Activated CD8-positive, alpha-beta memory T cell treated with anti-CD3 and anti-CD28 coated beads, Interleukin-2, amount 10 ng/mL, durations not matched to agents 7 days and 5 days (primary cell): ENCODE measurements around the gene TYMP. TPM values are rescaled to one million over a fixed set of nuclear protein-coding genes. Genes with fewer than 3 reads are reported as not detected.
A peak's percentile ranks its signal among the peaks of the same experiment; 100 is the strongest.

Source experiments
- ATAC-seq: fragments of 150-1000 bp; cut with Tn5 transposase; one replicate; pipeline ENCODE4 v1.10.0; 2021; ENCODE audit warnings: moderate library complexity
- CTCF ChIA-PET: fragments of 350-600 bp; sonication (Branson Sonifier 250); formaldehyde crosslinking; loops from one replicate; lab custom pipeline; 2021; ENCODE audit warnings: antibody characterized with exemption; lab: Charles Lee
- DNase-seq: peaks from one replicate; pipeline ENCODE4 v3.0.0-alpha.2; 2020
- H3K27ac Mint-ChIP-seq: one replicate; pipeline ENCODE4 v1.8.0; 2021; ENCODE audit warnings: mild to moderate bottlenecking, mixed read lengths
- H3K27me3 Mint-ChIP-seq: one replicate; pipeline ENCODE4 v1.8.0; 2021; ENCODE audit warnings: mixed read lengths
- H3K36me3 Mint-ChIP-seq: one replicate; pipeline ENCODE4 v1.8.0; 2021; ENCODE audit warnings: mild to moderate bottlenecking, mixed read lengths
- H3K4me1 Mint-ChIP-seq: one replicate; pipeline ENCODE4 v1.8.0; 2021; ENCODE audit warnings: mixed read lengths
- H3K4me3 Mint-ChIP-seq: one replicate; pipeline ENCODE4 v1.8.0; 2021; ENCODE audit warnings: mild to moderate bottlenecking, moderate library complexity, mixed read lengths
- H3K9me3 Mint-ChIP-seq: one replicate; pipeline ENCODE4 v1.8.0; 2022; ENCODE audit warnings: low read depth, mixed read lengths
- total RNA-seq, 2 experiments: library from RNA; stranded (reverse); gene quantifications; one replicate each; pipeline ENCODE4 v1.2.3, GENCODE V29; 2021

TYMP gene
- total RNA-seq, 2 experiments from 2014 or later: 93.1 to 108 TPM

GRCh38 chr22:50516068-50516467 lies 13.7 kb downstream of the TYMP start:
- CTCF ChIA-PET: interaction anchor here (0.6 to 3.7 kb wide), 2 partner anchors 9 to 47 kb away, joined by 3 to 22 read pairs; partner anchors contain the start of gene SCO2
- Mint-ChIP-seq H3K9me3 (no peaks in the 10 kb centered on the region), H3K27ac (no peak overlapping the region), H3K4me3 (no peak overlapping the region), H3K36me3 (peaks cover 38% of the 10 kb centered on the region), H3K27me3 (no peaks in the 10 kb centered on the region), H3K4me1 (peaks cover 26% of the 10 kb centered on the region)
- DNase-seq (no peak), ATAC-seq (no peak)

- DNase-seq (no peak), ATAC-seq (no peak)
- peaks cover 42% of the 10 kb centered on the region for H3K4me1 Mint-ChIP-seq
- no peaks in the 10 kb centered on the region for H3K9me3 Mint-ChIP-seq
- H3K27me3 Mint-ChIP-seq: no peaks in the 10 kb centered on the region
- peaks cover 22% of the 10 kb centered on the region for H3K36me3 Mint-ChIP-seq
- H3K27ac Mint-ChIP-seq: no peak overlapping the region
- H3K4me3 Mint-ChIP-seq: no peak overlapping the region
- CTCF ChIA-PET: interaction anchor here (0.6 to 5.8 kb wide), 3 partner anchors 11 to 180 kb away, joined by 3 to 79 read pairs (median 22); partner anchors contain the start of gene SCO2
Observed at GRCh38 chr22:50513175-50513574, 16.6 kb downstream of the TYMP start.

- Mint-ChIP-seq H3K4me3 (peak overlapping the region; percentile 89), H3K4me1 (peaks cover 40% of the 10 kb centered on the region), H3K27me3 (no peaks in the 10 kb centered on the region), H3K36me3 (peaks cover 6% of the 10 kb centered on the region), H3K27ac (peak overlapping the region; percentile 93), H3K9me3 (no peaks in the 10 kb centered on the region)
- CTCF ChIA-PET: interaction anchor here (1.0 to 5.8 kb wide), 10 partner anchors 12 to 233 kb away, joined by 3 to 79 read pairs (median 6); partner anchors contain the start of genes ARSA, SCO2 and SYCE3
- ATAC-seq (no peak), DNase-seq (no peak)
Observed at GRCh38 chr22:50508897-50509296, 20.9 kb downstream of the TYMP start.

- DNase-seq (peak; percentile 98), ATAC-seq (peak; percentile 74)
- Mint-ChIP-seq H3K4me1 (peaks cover 37% of the 10 kb centered on the region), H3K9me3 (no peaks in the 10 kb centered on the region), H3K4me3 (peak within 1 kb of the TSS; percentile 98), H3K27me3 (no peaks in the 10 kb centered on the region), H3K27ac (peak within 1 kb of the TSS; percentile 93), H3K36me3 (peaks cover 4% of the 10 kb centered on the region)
- CTCF ChIA-PET: interaction anchor here (0.6 to 5.8 kb wide), 19 partner anchors 11 to 396 kb away, joined by 3 to 79 read pairs (median 4); partner anchors contain the start of genes ARSA, SCO2 and SYCE3
Observed at GRCh38 chr22:50507991-50508884, 21.6 kb downstream of the TYMP start, which contains the start of gene NCAPH2. TSS of gene NCAPH2 (plus strand) at chr22:50508224. CDS start at chr22:50508338, 114 bp downstream.

- no peaks in the 10 kb centered on the region for H3K9me3 Mint-ChIP-seq
Observed at GRCh38 chr22:50507421-50507990, 22.3 kb downstream of the TYMP start, which contains the start of gene LMF2. TSS of gene LMF2 (minus strand) at chr22:50507702. CDS start at chr22:50507675, 27 bp downstream.

GRCh38 chr22:50506611-50507420 lies 23.0 kb downstream of the TYMP start:
- Mint-ChIP-seq H3K36me3 (no peaks in the 10 kb centered on the region), H3K27ac (peak overlapping the region; percentile 88), H3K4me1 (peaks cover 26% of the 10 kb centered on the region), H3K27me3 (no peaks in the 10 kb centered on the region), H3K4me3 (peak overlapping the region; percentile 98), H3K9me3 (no peaks in the 10 kb centered on the region)
- CTCF ChIA-PET: interaction anchor here (1.0 to 4.1 kb wide), 8 partner anchors 10 to 394 kb away, joined by 3 to 38 read pairs (median 7); partner anchors contain the start of gene SYCE3
- peak; percentile 60 for DNase-seq
- no peak for ATAC-seq

More at GRCh38 chr22:50507421-50507990, 22.3 kb downstream of the TYMP start, which contains the start of gene LMF2:
- peak; percentile 83 for ATAC-seq
- no peaks in the 10 kb centered on the region for H3K27me3 Mint-ChIP-seq
- peak; percentile 95 for DNase-seq
- CTCF ChIA-PET: interaction anchor here (0.6 to 5.8 kb wide), 17 partner anchors 10 to 395 kb away, joined by 3 to 79 read pairs (median 4); partner anchors contain the start of genes ARSA, SCO2 and SYCE3
- peak within 1 kb of the TSS; percentile 98 for H3K4me3 Mint-ChIP-seq
- peak within 1 kb of the TSS; percentile 93 for H3K27ac Mint-ChIP-seq
- H3K36me3 Mint-ChIP-seq: peaks cover 4% of the 10 kb centered on the region
- peaks cover 32% of the 10 kb centered on the region for H3K4me1 Mint-ChIP-seq

GRCh38 chr22:50505776-50506610 lies 23.8 kb downstream of the TYMP start:
- Mint-ChIP-seq H3K36me3 (no peaks in the 10 kb centered on the region), H3K9me3 (no peaks in the 10 kb centered on the region), H3K4me1 (peaks cover 24% of the 10 kb centered on the region), H3K27ac (no peak overlapping the region), H3K27me3 (no peaks in the 10 kb centered on the region), H3K4me3 (peak overlapping the region; percentile 98)
- ATAC-seq (no peak), DNase-seq (peak; percentile 45)
- CTCF ChIA-PET: interaction anchor here (3.1 to 4.1 kb wide), 2 partner anchors 9 to 115 kb away, joined by 21 to 38 read pairs; no protein-coding TSS in a partner anchor

- Mint-ChIP-seq H3K27ac (no peak overlapping the region), H3K9me3 (no peaks in the 10 kb centered on the region), H3K36me3 (no peaks in the 10 kb centered on the region), H3K4me1 (peaks cover 22% of the 10 kb centered on the region), H3K4me3 (no peak overlapping the region), H3K27me3 (no peaks in the 10 kb centered on the region)
- CTCF ChIA-PET: interaction anchor here (1.0 kb wide), 1 partner anchor 20 kb away, joined by 3 read pairs; the partner anchor contains the start of gene SCO2
- ATAC-seq (no peak), DNase-seq (no peak)
Observed at GRCh38 chr22:50505276-50505775, 24.5 kb downstream of the TYMP start.

GRCh38 chr22:50504369-50505211 lies 25.2 kb downstream of the TYMP start:
- Mint-ChIP-seq H3K27me3 (no peaks in the 10 kb centered on the region), H3K36me3 (no peaks in the 10 kb centered on the region), H3K9me3 (no peaks in the 10 kb centered on the region), H3K4me1 (peaks cover 17% of the 10 kb centered on the region), H3K4me3 (no peak overlapping the region), H3K27ac (no peak overlapping the region)
- CTCF ChIA-PET: interaction anchor here (1.0 kb wide), 1 partner anchor 21 kb away, joined by 3 read pairs; the partner anchor contains the start of gene SCO2
- ATAC-seq (no peak), DNase-seq (no peak)

- Mint-ChIP-seq H3K4me1 (peaks cover 10% of the 10 kb centered on the region), H3K27ac (no peak overlapping the region), H3K36me3 (no peaks in the 10 kb centered on the region), H3K4me3 (no peak overlapping the region), H3K27me3 (no peaks in the 10 kb centered on the region), H3K9me3 (no peaks in the 10 kb centered on the region)
- DNase-seq: no peak
- CTCF ChIA-PET: interaction anchor here (0.9 kb wide), 1 partner anchor 30 kb away, joined by 3 read pairs; no protein-coding TSS in a partner anchor
- no peak for ATAC-seq
Observed at GRCh38 chr22:50503475-50504145, 26.2 kb downstream of the TYMP start.
